CD4-positive, alpha-beta T cell treated with Interleukin-6 at 100 ng/mL for 8 hours (primary cell): Measurements from ENCODE around the gene CMTM2.
"Not testable (repeated sequence)": the region's sequence is repeated elsewhere in the genome, so short reads cannot be mapped to it uniquely, and the experiment has no call there.

Experiments
- DNase-seq: peaks from one replicate; pipeline ENCODE4 v3.0.0-alpha.2; 2020; ENCODE audit warnings: mixed read lengths, low spot score

CMTM2 gene

DNA sequence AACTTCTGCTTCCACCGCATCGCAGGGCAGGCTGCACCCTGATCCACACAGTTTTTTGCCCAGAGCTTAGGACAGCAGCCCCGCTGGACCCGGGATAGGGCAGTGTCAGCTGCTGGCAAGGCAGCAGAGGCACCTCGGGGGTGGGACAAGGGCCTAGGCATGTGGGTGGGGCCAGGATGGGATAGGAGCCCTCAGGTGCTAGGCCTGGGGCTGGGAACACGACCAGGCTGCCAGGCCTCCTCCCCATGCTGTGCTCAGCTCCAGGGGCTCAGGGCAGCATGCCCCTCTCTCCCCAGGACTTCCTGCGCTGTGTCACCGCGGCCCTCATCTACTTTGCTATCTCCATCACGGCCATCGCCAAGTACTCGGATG lies 29.9 kb downstream of the CMTM2 start:
- DNase-seq = no peak

DNA sequence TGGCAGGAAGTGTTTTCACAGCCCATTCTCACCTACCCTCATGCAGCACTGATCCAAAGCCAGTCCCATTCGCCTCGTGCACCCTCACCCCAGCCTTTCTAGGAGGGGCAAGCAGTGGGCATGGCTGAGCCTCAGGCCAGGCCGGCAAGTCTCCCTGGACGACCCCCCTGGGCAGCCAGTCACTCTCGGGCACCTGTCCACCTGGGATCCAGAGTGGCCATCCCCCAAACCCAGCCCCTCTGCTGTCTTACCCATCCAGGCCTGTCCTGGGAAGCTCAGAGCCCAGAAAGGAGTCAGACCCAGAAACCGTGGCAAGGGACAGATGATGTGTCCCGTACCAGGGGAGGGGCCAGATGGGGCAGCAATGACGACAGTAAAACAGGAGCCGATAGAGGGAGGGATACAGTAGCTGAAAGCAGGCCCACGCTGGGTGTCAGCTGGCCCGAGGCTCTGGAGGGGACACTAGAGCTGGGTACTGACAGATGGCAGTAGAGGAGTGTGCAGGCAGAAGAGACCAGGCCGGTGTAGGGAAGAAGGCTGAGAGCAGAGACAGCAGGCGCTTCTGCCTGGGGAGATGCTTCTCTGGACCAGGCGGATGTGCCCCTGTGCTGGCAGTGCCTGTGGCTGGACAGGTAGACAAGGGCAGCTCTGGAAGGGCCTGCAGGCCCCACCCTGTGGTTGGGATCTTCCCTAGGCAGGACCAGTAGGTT lies 31.0 kb downstream of the CMTM2 start:
- DNase-seq = no peak

DNA sequence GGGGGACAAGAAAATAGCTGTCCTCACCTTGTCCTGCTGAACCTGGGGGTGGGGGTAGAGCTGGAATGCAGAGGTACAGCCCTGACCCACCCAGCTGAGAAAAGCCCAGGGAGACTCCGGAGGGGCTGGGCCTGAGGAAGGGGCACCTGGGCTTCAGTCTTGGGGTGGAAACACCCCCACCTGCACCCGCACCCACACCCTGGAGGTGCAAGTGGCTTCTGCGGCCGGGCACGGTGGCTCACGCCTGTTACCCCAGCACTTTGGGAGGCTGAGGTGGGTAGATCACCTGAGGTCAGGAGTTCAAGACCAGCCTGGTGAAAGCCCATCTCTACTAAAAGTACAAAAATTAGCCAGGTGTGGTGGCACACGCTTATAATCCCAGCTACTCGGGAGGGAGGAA lies 32.6 kb downstream of the CMTM2 start:
- not testable (repeated sequence) for DNase-seq

DNA sequence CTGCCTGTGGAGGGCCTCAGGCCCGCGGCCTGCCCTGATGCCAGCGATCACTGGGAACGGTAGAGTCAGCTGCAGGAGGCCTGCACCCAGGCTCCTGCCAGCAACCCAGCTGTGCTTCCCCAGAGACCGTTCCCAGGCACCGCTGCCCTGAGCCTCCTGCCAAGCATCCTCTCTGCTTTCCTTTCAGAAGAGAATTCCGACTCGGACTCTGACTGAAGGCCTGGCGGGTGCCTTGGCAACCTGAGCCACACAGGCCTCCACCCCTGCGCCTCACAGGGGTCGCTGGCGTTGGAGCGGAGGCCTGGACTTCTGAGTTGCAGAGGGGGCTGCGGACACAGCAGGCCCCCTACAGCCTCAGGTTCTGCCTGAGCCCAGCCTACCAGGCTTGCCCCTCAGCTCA lies 33.2 kb downstream of the CMTM2 start:
- DNase-seq = no peak

DNA sequence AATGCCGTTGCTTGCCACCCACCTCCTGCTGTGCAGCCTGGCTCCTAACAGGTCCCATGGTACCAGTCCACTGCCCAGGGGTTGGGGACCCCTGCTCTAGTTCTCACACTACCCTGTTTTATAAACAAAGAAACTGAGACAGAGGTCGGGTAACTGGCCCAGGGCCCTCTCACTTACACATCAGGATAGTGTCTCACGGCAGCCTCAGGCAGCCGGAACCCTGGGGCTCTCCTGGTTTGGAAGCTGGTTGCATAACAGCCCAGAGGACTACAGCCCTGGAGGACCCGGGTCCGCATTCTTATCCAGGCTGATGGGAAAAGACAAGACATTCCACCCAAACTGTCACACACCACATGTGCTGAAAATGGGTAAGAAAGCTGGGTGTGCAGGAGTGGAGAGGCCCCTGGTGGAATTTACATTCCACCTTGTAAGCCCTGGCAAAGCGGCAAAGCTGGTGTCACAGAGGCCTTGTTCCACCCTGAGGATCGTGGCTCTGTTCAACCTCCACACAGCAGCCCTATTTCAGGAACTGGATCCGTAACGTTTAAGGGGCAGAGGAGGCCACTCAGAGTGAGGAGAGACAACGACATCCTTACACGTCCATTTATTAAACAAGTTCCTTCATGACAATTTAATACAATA lies 35.0 kb downstream of the CMTM2 start:
- no peak for DNase-seq

DNA sequence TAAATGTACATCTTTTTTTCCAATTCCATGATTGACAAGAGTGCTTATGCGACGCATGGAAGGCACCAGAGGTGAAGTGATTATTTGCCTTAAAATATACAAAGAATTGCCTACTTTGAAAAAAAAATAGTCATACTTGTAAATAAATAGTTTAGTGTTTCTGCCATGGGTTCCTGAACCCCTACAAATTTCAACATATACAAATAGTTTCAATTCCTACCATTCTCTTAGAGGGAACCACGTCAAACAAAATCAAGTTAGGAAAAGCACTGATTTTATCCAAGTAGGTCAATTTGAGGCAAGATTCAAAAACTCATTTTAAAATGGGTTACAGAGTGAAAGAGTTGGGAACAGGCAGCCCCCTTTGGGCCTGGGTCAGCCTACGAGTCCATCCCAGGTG lies 36.9 kb downstream of the CMTM2 start:
- DNase-seq = no peak

DNA sequence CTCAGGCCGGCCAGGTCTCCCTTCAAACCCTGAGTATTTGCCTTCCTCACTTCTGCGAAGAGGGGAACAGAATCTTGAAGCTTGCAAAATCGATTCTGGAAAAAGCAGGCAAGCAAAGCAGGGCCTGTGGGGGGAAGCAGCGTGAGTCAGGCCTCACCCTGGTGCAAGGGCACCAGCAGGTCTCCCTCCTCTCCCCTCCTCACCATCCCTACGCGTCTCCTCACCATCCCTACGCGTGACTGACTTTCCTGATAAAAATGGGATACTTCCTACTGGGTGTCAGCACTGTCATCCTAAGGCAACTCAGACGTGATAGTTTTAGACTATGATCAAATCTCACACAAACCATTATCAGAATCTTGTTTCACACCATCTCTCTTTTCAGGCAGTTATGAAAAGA lies 37.3 kb downstream of the CMTM2 start:
- DNase-seq = no peak

DNA sequence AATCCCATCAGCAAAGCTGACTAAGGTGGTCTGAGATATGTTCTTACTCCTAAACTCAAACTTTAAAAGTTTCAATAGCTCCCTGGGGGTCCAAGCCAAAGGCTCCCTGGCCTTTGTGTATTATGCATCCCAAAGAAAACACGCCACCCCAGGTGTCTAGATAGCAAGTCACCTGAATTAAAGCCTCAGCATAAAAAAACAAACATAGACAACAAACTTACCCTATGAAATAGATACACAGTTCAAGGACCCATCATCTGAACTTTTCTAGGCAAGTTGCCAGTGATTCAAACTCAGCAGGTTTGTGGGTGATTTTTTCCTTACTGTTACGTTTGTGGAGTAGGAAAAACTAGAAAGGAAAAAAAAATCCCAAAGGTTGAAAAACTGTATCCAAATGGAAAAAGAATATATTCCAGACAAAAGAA lies 37.8 kb downstream of the CMTM2 start:
- no peak for DNase-seq

DNA sequence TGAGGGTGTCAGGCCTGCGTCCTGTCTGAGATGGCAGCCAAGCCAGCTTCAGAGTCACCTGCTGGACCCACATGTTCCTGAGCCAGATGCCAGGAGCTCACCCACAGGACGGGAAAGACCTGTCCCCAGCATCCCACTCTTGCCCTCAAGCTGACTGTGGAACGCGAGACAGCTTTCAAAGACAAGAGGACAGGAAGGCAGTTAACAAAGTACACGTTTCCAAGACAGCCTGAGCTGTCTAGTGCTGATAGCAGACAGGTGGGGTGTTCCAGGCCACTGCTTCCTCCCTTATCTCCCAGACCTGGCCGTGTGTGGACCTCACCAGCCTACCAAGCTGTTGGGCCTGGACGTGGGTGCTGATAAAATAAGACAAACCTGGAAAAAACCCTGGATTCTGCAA lies 38.5 kb downstream of the CMTM2 start:
- DNase-seq = no peak

DNA sequence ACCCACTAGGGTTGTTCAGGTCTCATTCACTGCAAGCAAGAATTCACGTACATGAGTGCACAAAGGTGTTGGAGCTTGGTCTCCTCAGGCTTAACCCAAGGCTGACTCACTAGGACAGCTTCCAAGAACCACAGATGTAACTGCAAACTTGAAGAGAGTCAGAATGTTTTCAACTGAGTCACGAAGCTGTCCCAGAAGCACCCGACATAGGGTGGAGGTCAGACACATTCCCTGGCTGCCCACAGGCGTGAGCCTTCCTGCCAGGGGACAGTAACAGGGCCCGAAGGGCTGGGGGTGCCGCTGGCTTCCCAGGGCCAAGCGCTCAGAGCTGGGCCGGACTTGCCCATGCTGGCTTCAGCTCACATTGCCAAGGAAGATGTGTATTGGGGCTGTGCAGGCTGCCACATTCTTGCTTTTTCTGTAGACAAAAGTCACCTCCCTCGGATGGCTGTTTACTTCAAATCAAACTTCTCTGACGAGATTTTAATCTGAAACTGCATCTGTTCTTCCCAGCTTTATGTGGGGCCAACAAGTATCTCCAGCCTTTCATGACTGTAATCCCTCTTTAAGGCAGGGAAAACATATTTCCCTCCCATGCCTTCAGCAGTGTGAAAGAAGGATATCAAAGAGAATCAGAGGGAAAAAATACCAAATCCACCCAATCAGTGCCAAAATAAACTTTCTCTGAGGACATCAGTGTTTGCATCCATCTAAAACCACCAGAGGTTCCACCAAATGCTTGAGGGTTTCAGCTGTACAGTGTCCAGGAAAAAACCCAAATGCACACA lies 39.5 kb downstream of the CMTM2 start:
- no peak for DNase-seq

DNA sequence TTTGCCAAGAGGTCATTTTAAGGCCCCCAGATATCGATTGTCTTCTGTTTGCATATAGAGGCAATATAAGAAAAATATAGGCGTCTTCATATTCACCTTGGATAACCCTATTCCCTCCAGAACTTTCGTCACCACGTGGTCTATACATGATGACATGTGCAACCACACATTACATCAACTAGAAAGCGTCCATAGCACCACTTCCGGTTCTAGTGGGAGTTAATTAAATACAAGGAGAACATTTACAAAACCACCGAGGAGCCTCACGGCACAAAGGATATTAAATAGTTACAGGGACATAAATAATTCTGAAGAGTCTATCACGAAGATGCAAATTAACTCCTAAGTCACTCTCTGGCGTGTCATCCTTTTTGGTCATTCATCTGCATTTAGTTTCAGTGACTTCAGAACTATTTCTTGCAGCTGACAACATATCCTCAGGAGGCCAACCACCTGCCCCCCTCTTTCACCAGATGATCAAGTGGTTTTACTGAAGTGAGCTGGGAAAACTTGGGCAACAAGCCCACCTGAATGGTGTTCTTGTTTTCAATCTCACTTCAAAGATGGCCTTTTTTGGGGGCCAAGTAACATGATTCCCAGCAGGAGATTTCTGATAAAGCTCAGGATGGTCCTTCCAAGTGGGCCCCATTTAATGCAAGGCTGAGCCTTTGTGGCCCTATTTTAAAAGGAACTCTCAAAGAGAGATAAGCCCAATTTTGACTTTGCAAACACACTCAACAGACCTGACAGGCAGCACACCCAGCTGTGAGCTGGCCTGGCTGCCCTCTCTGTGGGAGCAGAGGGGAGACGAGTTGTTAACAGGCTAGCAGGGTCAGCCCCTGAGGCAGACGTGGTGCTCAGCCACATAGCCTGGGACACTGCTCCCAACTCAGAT lies 40.5 kb downstream of the CMTM2 start:
- no peak for DNase-seq

DNA sequence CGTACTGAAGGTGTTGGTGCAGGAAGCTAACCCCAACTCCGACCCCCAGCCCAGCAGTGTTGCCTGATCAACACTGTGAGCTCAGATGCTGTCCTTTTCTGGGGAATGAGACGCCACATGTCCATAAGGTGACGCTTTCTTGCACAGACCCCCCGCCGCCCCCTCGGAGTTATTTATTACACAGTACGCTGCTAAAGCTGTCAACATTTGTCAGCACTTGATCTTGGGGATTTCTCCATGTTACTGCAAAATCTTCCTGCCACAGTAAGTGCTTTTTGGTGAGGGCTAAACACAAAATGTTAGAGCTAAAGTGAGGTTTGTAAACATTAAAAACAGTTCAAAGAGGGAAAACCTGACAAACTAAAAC lies 41.1 kb downstream of the CMTM2 start:
- DNase-seq = no peak

DNA sequence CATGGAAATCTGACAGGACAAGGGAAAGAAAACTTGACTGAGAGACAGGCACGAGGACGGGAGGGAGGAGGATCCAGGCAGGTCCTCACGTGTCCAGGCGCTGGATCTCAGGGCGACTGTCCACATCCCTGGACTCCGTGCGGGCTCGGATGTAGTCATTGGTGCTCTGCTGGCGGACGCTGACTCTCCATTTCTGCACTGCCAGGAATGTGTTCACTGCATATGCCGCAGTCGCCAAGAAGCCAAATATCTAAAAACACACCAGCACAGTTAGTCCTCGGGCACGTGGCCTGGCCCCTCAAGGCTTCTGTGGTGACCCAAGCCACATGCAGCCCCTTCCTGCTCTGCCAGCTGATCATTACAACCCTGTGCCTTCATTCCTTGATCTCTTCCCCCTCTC lies 42.7 kb downstream of the CMTM2 start:
- no peak for DNase-seq

DNA sequence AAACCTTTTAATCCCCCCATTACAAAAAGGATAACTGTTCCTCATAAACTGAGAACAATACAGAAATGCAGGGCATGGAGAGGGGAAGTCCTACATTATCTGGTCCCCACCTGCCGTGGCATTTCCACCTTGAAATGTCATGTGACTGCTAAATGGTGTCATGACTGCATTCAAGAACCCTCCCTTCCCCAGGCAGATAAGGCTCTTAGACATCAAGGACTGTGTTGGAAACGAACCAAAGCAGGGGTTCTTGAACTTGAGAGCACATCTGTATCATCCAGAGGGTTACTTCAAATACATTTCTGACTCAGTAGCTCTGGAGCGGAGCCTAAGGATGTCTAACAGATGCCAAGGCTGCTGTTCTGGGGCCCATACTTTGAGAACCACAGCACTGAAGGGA lies 43.6 kb downstream of the CMTM2 start:
- no peak for DNase-seq

DNA sequence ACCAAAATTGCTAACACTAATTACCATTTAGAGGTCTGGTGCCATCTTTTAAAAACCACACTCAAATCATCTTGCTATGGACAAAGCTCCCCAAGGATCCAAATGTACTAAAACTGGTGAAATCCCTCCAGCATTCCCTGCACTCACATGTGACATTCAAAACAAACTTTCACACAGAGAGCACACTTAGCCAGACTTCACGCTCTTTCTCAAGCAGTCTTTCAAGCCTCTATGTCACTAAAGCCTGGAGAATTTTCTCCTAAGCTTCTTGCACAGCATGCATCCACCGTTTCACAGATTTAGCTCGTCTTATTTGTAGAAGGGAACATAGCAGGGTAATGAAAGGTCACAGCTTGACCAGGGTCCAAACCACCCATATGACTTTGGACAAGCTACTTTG lies 44.5 kb downstream of the CMTM2 start:
- DNase-seq = no peak

DNA sequence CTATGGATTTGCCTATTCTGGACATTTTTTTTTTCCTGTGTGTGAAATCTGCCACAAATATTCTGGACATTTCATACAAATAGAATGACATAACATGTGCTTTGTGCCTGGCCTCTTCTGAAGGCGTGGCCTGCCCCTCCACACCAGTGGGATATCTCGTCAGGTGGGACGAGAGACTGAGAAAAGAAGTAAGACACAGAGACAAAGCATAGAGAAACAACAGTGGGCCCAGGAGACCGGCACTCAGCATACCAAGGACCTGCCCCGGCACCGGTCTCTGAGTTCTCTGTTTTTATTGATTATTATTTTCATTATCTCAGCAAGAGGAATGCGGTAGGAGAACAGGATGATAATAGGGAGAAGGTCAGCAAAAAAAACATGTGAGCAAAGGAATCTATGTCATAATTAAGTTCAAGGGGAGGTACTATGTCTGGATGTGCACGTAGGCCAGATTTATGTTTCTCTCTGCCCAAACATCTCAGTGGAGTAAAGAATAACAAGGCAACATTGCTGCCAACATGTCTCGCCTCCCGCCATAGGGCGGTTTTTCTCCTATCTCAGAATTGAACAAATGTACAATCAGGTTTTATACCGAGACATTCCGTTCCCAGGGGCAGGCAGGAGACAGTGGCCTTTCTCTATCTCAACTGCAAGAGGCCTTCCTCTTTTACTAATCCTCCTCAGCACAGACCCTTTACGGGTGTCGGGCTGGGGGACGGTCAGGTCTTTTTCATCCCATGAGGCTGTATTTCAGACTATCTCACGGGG lies 48.5 kb downstream of the CMTM2 start:
- not testable (repeated sequence) for DNase-seq

DNA sequence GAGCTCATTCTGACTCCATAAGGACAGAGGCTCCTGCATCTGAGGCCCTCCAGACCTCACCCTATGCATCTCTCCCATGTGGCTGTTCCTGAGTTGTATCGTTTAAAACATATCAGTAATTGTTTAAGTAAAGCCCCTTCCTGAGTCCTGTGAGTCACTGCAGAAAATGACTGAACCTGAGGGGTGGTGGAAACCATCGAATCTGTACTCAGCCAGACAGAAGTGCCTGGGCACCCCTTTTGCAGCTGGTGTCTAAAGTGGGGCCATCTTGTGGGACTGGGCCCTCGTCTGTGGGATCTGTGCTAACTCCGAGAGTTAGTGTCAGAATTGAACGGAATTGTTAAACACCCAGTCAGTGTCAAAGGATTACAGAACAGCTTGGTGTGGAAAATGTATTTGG lies 50.6 kb downstream of the CMTM2 start:
- no peak for DNase-seq

DNA sequence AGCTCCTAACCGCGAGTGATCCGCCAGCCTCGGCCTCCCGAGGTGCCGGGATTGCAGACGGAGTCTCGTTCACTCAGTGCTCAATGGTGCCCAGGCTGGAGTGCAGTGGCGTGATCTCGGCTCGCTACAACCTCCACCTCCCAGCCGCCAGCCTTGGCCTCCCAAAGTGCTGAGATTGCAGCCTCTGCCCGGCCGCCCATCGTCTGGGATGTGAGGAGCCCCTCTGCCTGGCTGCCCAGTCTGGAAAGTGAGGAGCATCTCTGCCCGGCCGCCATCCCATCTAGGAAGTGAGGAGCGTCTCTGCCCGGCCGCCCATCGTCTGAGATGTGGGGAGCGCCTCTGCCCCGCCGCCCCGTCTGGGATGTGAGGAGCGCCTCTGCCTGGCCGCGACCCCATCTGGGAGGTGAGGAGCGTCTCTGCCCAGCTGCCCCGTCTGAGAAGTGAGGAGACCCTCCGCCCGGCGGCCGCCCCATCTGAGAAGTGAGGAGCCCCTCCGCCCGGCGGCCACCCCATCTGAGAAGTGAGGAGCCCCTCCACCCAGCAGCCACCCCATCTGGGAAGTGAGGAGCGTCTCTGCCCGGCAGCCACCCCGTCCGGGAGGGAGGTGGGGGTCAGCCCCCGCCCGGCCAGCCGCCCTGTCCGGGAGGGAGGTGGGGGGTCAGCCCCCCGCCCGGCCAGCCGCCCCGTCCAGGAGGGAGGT lies 51.4 kb downstream of the CMTM2 start:
- DNase-seq = not testable (repeated sequence)

DNA sequence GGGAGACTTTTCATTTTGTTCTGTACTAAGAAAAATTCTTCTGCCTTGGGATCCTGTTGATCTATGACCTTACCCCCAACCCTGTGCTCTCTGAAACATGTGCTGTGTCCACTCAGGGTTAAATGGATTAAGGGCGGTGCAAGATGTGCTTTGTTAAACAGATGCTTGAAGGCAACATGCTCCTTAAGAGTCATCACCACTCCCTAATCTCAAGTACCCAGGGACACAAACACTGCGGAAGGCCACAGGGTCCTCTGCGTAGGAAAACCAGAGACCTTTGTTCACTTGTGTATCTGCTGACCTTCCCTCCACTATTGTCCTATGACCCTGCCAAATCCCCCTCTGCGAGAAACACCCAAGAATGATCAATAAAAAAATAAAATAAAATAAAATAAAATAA lies 52.3 kb downstream of the CMTM2 start:
- DNase-seq = not testable (repeated sequence)

DNA sequence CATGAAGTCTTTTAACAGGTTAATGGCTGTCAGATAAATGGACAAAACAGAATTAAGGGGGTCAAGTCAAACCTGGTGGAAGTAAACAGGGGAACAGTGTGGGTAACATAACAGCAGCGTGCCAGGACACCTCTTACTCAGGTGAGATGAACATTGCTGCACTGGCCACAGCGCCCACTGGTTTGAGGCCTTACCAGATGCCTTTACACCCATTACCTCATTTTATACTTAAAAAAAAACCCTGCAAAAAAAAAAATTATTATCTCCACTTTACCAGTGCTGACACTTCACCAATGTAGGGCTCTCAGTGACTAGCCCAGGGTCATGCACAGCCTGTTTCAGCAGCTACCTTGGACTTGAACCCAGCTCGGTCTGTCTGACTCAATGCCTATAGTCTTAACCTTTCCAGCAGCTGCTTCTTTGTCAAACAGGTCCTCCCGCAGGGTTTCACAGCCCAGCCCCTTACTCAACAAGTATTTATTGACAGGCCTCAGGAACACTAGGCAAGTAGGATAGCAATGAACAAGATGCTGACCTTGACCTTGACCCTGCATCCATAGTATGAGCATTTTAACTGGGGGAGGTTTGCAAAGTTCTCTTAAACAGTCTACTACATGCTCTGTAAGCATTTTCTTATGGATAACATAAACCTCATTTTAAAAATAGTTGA lies 55.4 kb downstream of the CMTM2 start:
- DNase-seq = no peak
